ENCODE measurements around the gene NEXN. TPM values are rescaled to one million over a fixed set of nuclear protein-coding genes. Genes with fewer than 3 reads are reported as not detected.
A peak's percentile ranks its signal among the peaks of the same experiment; 100 is the strongest.

The NEXN gene
- total and polyA plus RNA-seq, 2 of the 13 experiments (the other 11 are each of a cell fraction or from before 2014, with no cell fraction given): 0.07 to 0.97 TPM

- TF ChIP-seq POLR2AphosphoS2 (IDR thresholded peaks at IDR 0.05; ENCODE audit: low read depth, low read length) (0 out of 2 replicates have a peak, but pooled peaks have one; percentile 73), ZNF629 (CRISPR knock-in tag; conservative IDR thresholded peaks at IDR 0.05) (peak; percentile 31; the same call in 1 of the 2 replicates), ZNF562 (CRISPR knock-in tag; IDR thresholded peaks at IDR 0.05; ENCODE audit: borderline replicate concordance) (no peak), NR2F6 (IDR thresholded peaks at IDR 0.05) (no peak), NR2F6 (CRISPR knock-in tag; IDR thresholded peaks at IDR 0.05) (no peak; the same call in 1 of the 2 replicates), TFAP4 (IDR thresholded peaks at IDR 0.05; ENCODE audit: borderline replicate concordance, low read depth) (no peak), GABPA (IDR thresholded peaks at IDR 0.05; ENCODE audit: low read depth, low read length) (no peak), GABPA (CRISPR knock-in tag; IDR thresholded peaks at IDR 0.05; ENCODE audit: low read depth) (0 out of 2 replicates have a peak, but pooled peaks have one; percentile 30), ZNF773 (CRISPR knock-in tag; IDR thresholded peaks at IDR 0.05; ENCODE audit: borderline replicate concordance) (0 out of 2 replicates have a peak, but pooled peaks have one; percentile 59), ZNF513 (CRISPR knock-in tag; conservative IDR thresholded peaks at IDR 0.05) (no peak), XBP1 (CRISPR knock-in tag; IDR thresholded peaks at IDR 0.05) (no peak), ZBTB33 (CRISPR knock-in tag; IDR thresholded peaks at IDR 0.05) (no peak), PHF21A (CRISPR knock-in tag; IDR thresholded peaks at IDR 0.05) (0 out of 2 replicates have a peak, but pooled peaks have one; percentile 2), NR2C2 (CRISPR knock-in tag; IDR thresholded peaks at IDR 0.05; ENCODE audit: borderline replicate concordance) (no peak), MEF2D (CRISPR knock-in tag; IDR thresholded peaks at IDR 0.05) (no peak), WIZ (CRISPR knock-in tag; IDR thresholded peaks at IDR 0.05) (no peak), ZNF710 (CRISPR knock-in tag; IDR thresholded peaks at IDR 0.05; ENCODE audit: borderline replicate concordance) (0 out of 2 replicates have a peak, but pooled peaks have one; percentile 69), ZFX (CRISPR knock-in tag; IDR thresholded peaks at IDR 0.05; ENCODE audit: low read depth) (peak; percentile 79), HOXD1 (CRISPR knock-in tag; IDR thresholded peaks at IDR 0.05) (peak; percentile 34; the same call in 1 of the 2 replicates), ZFP36 (IDR thresholded peaks at IDR 0.05; ENCODE audit: borderline replicate concordance, low read depth, low read length, partially characterized antibody) (no peak), ZNF432 (CRISPR knock-in tag; IDR thresholded peaks at IDR 0.05; ENCODE audit: borderline replicate concordance) (no peak), EHMT2 (IDR thresholded peaks at IDR 0.05; ENCODE audit: borderline replicate concordance, low read depth, low read length) (no peak), E2F1 (CRISPR knock-in tag; IDR thresholded peaks at IDR 0.05) (peak; percentile 74), ZFP36L2 (CRISPR knock-in tag; IDR thresholded peaks at IDR 0.05) (no peak)
Observed at GRCh38 chr1:77978293-77978968, 90.0 kb downstream of the NEXN start (continued).

Data from HepG2 (cell line).